Parietal lobe (tissue), 1 donor: ENCODE results near the gene SLC35F6. TPM values are rescaled to one million over a fixed set of nuclear protein-coding genes. Genes with fewer than 3 reads are reported as not detected.

Source experiments
- total RNA-seq: library from RNA; depleted of rRNA; stranded (reverse); fragments of >200 nt; gene quantifications from one replicate; pipeline ENCODE4 v1.2.3, GENCODE V29; 2014

SLC35F6 gene
- 21.3 TPM for total RNA-seq

DNA sequence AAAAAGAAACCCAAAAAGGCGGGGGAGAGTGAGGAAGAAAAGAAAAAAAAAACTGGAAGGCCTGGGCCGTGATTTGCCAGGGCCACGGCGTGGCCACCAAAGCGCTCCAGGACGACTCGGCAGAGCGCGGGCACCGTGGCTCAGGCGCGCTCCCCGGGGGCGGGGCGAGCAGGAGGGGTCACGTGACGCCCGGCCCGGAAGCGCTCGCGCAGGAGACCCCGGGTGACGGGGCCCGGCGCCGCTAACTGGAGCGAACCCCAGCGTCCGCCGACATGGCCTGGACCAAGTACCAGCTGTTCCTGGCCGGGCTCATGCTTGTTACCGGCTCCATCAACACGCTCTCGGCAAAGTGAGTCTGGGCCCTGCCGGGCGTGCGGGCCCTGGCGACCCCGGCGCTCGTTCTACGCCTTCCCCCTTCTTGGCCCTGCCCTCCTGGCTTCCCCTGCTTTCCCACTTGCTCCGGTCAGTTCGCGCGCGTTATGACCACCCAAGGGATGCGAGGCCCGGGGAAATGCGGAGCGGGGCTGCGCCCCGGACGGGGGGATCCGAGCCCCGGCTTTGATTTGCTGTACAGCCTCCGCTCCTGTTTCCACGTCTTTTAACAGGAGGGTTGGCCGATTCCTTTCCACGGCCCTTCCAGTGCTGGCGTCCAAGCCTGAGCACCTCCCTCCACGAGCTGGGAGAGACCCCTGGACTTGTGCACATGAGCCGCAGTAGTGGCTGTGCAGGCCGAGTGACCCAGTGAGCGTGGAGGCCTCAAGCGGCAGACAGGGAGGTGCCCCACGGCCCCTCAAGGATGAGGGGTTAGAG is at the start of gene SLC35F6:
SLC35F6 (plus strand) TSS at position 207 of the 810 bp plus-strand sequence; CDS start at position 273, 66 bp downstream.

GRCh38 chr2:26785431-26786206 is 21.5 kb downstream of the SLC35F6 start, which contains the start of gene CENPA:
TSS of gene CENPA (plus strand) at chr2:26786056. CDS start at chr2:26786197, 141 bp downstream.

Other genes with a start within 250 kb of the SLC35F6 start
- gene CIB4, start 122.9 kb upstream of the SLC35F6 start, total RNA-seq, result not detected
- gene KCNK3, start 71.6 kb upstream of the SLC35F6 start, total RNA-seq, result 5.0 TPM
- gene CENPA, start 21.8 kb downstream of the SLC35F6 start, total RNA-seq, result 1.3 TPM
- gene DPYSL5, start 83.8 kb downstream of the SLC35F6 start, total RNA-seq, result 184 TPM
- gene MAPRE3, start 206.4 kb downstream of the SLC35F6 start, total RNA-seq, result 35.7 TPM